Upper lobe of left lung (tissue), 6 donors: Measurements from ENCODE around the gene ZNF74. TPM values are rescaled to one million over a fixed set of nuclear protein-coding genes. Genes with fewer than 3 reads are reported as not detected.
A peak's percentile ranks its signal among the peaks of the same experiment; 100 is the strongest.

Experiments used
- ATAC-seq, 2 donors: fragments of 200-7000 bp; cut with Tn5 transposase; one replicate each; pipeline ENCODE4 v1.9.1; 2022; ENCODE audit warnings: mild to moderate bottlenecking in 2 of 2, moderate library complexity in 2 of 2; ENCODE audit not compliant: low FRiP score in 2 of 2
- DNase-seq, 2 donors: peaks; one replicate each; pipeline ENCODE4 v3.0.0-alpha.2; 2019 to 2020
- H3K27ac ChIP-seq, 4 donors: fragments of 200-600 bp; sonication (generic); one replicate each; pipeline ENCODE4 v1.5.1; 2016 to 2019
- H3K27me3 ChIP-seq, 4 donors: fragments of 200-600 bp; sonication (generic); one replicate each; pipeline ENCODE4 v1.5.1; 2017 to 2019
- H3K36me3 ChIP-seq, 4 donors: fragments of 200-600 bp; sonication (generic); one replicate each; pipeline ENCODE4 v1.5.1; 2016 to 2019
- H3K4me1 ChIP-seq, 4 donors: fragments of 200-600 bp; sonication (generic); one replicate each; pipeline ENCODE4 v1.5.1; 2018 to 2019
- H3K4me3 ChIP-seq, 4 donors: fragments of 200-600 bp; sonication (generic); one replicate each; pipeline ENCODE4 v1.5.1; 2017 to 2019; ENCODE audit warnings: mild to moderate bottlenecking in 2 of 4, moderate library complexity in 1 of 4
- H3K9me3 ChIP-seq, 4 donors: fragments of 200-600 bp; sonication (generic); one replicate each; pipeline ENCODE4 v1.5.1; 2018 to 2019
- CTCF ChIP-seq, 6 experiments: fragments of 450-650 bp in 4 of 6; fragments of 200-600 bp in 2 of 6; sonication (generic) in 2 of 6; IDR thresholded peaks; one replicate each; pipeline ENCODE4 v1.5.1; 2016 to 2019; ENCODE audit warnings: antibody characterized with exemption in 6 of 6
- EP300 ChIP-seq, 4 donors: sonication (generic); formaldehyde crosslinking; IDR thresholded peaks; one replicate each; pipeline ENCODE4 v1.5.1; 2017; ENCODE audit warnings: antibody characterized with exemption in 4 of 4, control low read depth in 2 of 4
- POLR2A ChIP-seq, 4 donors: fragments of 450-650 bp; IDR thresholded peaks; one replicate each; pipeline ENCODE4 v1.5.1; 2016 to 2017; ENCODE audit warnings: antibody characterized with exemption in 4 of 4, mild to moderate bottlenecking in 2 of 4
- POLR2AphosphoS5 ChIP-seq, 2 donors: sonication (generic); formaldehyde crosslinking; IDR thresholded peaks; one replicate each; pipeline ENCODE4 v1.5.1; 2017; ENCODE audit warnings: antibody characterized with exemption in 2 of 2
- WGBS, 2 donors: methylation state at CpG; one replicate each; pipeline ENCODE4 v1.1.5; 2017 to 2018; 5-methylcytosine and 5-hydroxymethylcytosine counted together
- total RNA-seq, 6 donors: library from RNA; depleted of rRNA in 4 of 6; stranded (reverse); fragments of >200 nt in 4 of 6; gene quantifications; one replicate each; pipeline versions ENCODE4 v1.1.0 to v1.2.1, GENCODE V29; 2016 to 2021
- donor health status: DM: no; HTN: no; CAD: no; lungs with moderate emphysema.
- donor health status: DM: no; HTN: yes; CAD: no; lungs with severe emphysema.

Gene ZNF74
- total RNA-seq, 6 donors from 2014 or later: 8.9 to 26.2 (median 12.7) TPM

GRCh38 chr22:20395907-20396287 lies 1.9 kb downstream of the ZNF74 start:
- Histone ChIP-seq H3K4me1 (peaks cover 17 to 32% (median 27%) of the 10 kb centered on the region in 4 donors), H3K27me3 (no peaks in the 10 kb centered on the region), H3K4me3 (no peak overlapping the region), H3K27ac (no peak overlapping the region), H3K9me3 (no peaks in the 10 kb centered on the region), H3K36me3 (peaks cover 0 to 3% (median 0%) of the 10 kb centered on the region in 4 donors)
- TF ChIP-seq EP300 (IDR thresholded peaks at IDR 0.05): no peak
- no peak for DNase-seq
- no peak for ATAC-seq
- 46 to 64% methylated on average over 2 of the region's 2 CpGs for WGBS, 2 donors

GRCh38 chr22:20396639-20397038 lies 2.7 kb downstream of the ZNF74 start:
- no peak for DNase-seq
- TF ChIP-seq POLR2A (IDR thresholded peaks at IDR 0.05) (no peak), CTCF (IDR thresholded peaks at IDR 0.05) (no peak), EP300 (IDR thresholded peaks at IDR 0.05) (no peak)
- Histone ChIP-seq H3K27ac (no peak overlapping the region), H3K9me3 (no peaks in the 10 kb centered on the region), H3K36me3 (peaks cover 0 to 9% (median 0%) of the 10 kb centered on the region in 4 donors), H3K4me1 (peaks cover 17 to 32% (median 27%) of the 10 kb centered on the region in 4 donors), H3K4me3 (no peak overlapping the region), H3K27me3 (no peaks in the 10 kb centered on the region)
- 86 to 87% methylated on average over 1 of the region's 1 CpG for WGBS, 2 donors
- no peak for ATAC-seq

GRCh38 chr22:20397498-20397897 lies 3.5 kb downstream of the ZNF74 start:
- Histone ChIP-seq H3K27me3 (no peaks in the 10 kb centered on the region), H3K4me3 (no peak overlapping the region)
- 92 to 95% methylated on average over 2 of the region's 2 CpGs for WGBS, 2 donors

GRCh38 chr22:20398420-20398819 lies 4.5 kb downstream of the ZNF74 start:
- Histone ChIP-seq H3K4me3 (no peak overlapping the region), H3K36me3 (peaks cover 0 to 9% (median 2%) of the 10 kb centered on the region in 4 donors), H3K4me1 (peaks cover 15 to 29% (median 24%) of the 10 kb centered on the region in 4 donors), H3K9me3 (no peaks in the 10 kb centered on the region), H3K27ac (no peak overlapping the region), H3K27me3 (no peaks in the 10 kb centered on the region)
- WGBS, 2 donors: 98 to 100% methylated on average over 5 of the region's 5 CpGs
- DNase-seq (no peak), ATAC-seq (no peak)
- TF ChIP-seq EP300 (IDR thresholded peaks at IDR 0.05): no peak
- no peak for TF ChIP-seq POLR2A (IDR thresholded peaks at IDR 0.05)
- no peak for TF ChIP-seq CTCF (IDR thresholded peaks at IDR 0.05)
- TF ChIP-seq POLR2AphosphoS5 (IDR thresholded peaks at IDR 0.05): no peak

More at GRCh38 chr22:20397498-20397897, 3.5 kb downstream of the ZNF74 start:
- Histone ChIP-seq H3K9me3 (no peaks in the 10 kb centered on the region), H3K27ac (no peak overlapping the region), H3K4me1 (peaks cover 17 to 32% (median 27%) of the 10 kb centered on the region in 4 donors), H3K36me3 (peaks cover 0 to 9% (median 0%) of the 10 kb centered on the region in 4 donors)
- ATAC-seq: no peak
- no peak for DNase-seq
- TF ChIP-seq POLR2AphosphoS5 (IDR thresholded peaks at IDR 0.05): no peak
- no peak for TF ChIP-seq POLR2A (IDR thresholded peaks at IDR 0.05)

- Histone ChIP-seq H3K4me3 (no peak overlapping the region), H3K36me3 (peaks cover 0 to 21% (median 4%) of the 10 kb centered on the region in 4 donors), H3K9me3 (no peaks in the 10 kb centered on the region), H3K27me3 (no peaks in the 10 kb centered on the region), H3K4me1 (peaks cover 7 to 19% (median 15%) of the 10 kb centered on the region in 4 donors), H3K27ac (peak overlapping the region in 1 of 4 donors; percentile 26)
- 81 to 97% methylated on average over 3 to 4 of the region's 4 CpGs for WGBS, 2 donors
- TF ChIP-seq POLR2AphosphoS5 (IDR thresholded peaks at IDR 0.05) (no peak), CTCF (IDR thresholded peaks at IDR 0.05) (no peak), POLR2A (IDR thresholded peaks at IDR 0.05) (no peak), EP300 (IDR thresholded peaks at IDR 0.05) (no peak)
- DNase-seq: no peak
- no peak for ATAC-seq
Measured at GRCh38 chr22:20399866-20400605, 6.1 kb downstream of the ZNF74 start.
